WTC11 (cell line): ENCODE data around the gene FASN. TPM values are rescaled to one million over a fixed set of nuclear protein-coding genes. Genes with fewer than 3 reads are reported as not detected.

ENCODE experiments used
- ATAC-seq: fragments of 200-7000 bp; cut with Tn5 transposase; 2 replicates; pipeline ENCODE4 v1.10.0; 2021; ENCODE audit warnings: mild to moderate bottlenecking, moderate library complexity
- CTCF ChIA-PET: fragments of 300-600 bp; sonication (Branson Sonifier 250); formaldehyde crosslinking; loops from one replicate; lab custom pipeline; 2021; ENCODE audit warnings: antibody characterized with exemption; lab: Charles Lee
- POLR2A ChIA-PET: fragments of 350-600 bp; sonication (Branson Sonifier 250); formaldehyde crosslinking; loops from one replicate; lab custom pipeline; 2021; ENCODE audit warnings: antibody characterized with exemption; lab: Charles Lee
- DNase-seq: peaks from one replicate; pipeline ENCODE4 v3.0.0; 2021; ENCODE audit warnings: low spot score
- H3K27ac Mint-ChIP-seq: 2 replicates; pipeline ENCODE4 v1.8.0; 2021; ENCODE audit warnings: mixed read lengths
- H3K27me3 Mint-ChIP-seq: 2 replicates; pipeline ENCODE4 v1.8.0; 2021; ENCODE audit warnings: low read depth, mild to moderate bottlenecking, moderate library complexity, mixed read lengths
- H3K36me3 Mint-ChIP-seq: 2 replicates; pipeline ENCODE4 v1.8.0; 2021; ENCODE audit warnings: mixed read lengths
- H3K4me1 Mint-ChIP-seq: 2 replicates; pipeline ENCODE4 v1.8.0; 2022; ENCODE audit warnings: mixed read lengths
- H3K4me3 Mint-ChIP-seq: 2 replicates; pipeline ENCODE4 v1.8.0; 2021; ENCODE audit warnings: mild to moderate bottlenecking, moderate library complexity, mixed read lengths
- H3K9me3 Mint-ChIP-seq: 2 replicates; pipeline ENCODE4 v1.8.0; 2021; ENCODE audit warnings: mixed read lengths
- CREB1 ChIP-seq: sonication (generic); formaldehyde crosslinking; IDR thresholded peaks from 2 replicates; pipeline ENCODE4 v1.8.0; 2023; ENCODE audit warnings: mild to moderate bottlenecking, missing genetic modification reagents
- ETV6 ChIP-seq: sonication (generic); formaldehyde crosslinking; IDR thresholded peaks from 2 replicates; pipeline ENCODE4 v1.8.1; 2022; ENCODE audit warnings: mild to moderate bottlenecking, missing genetic modification reagents
- FOXP1 ChIP-seq: sonication (generic); formaldehyde crosslinking; IDR thresholded peaks from 2 replicates; pipeline ENCODE4 v1.8.0; 2022; ENCODE audit warnings: missing genetic modification reagents, mild to moderate bottlenecking, moderate library complexity, borderline replicate concordance
- GRHL2 ChIP-seq: fragments of 250-450 bp; sonication (Bioruptor Pico); IDR thresholded peaks from 2 replicates; pipeline ENCODE4 v1.8.0; 2022; ENCODE audit warnings: mild to moderate bottlenecking, moderate library complexity; ENCODE audit not compliant: insufficient replicate concordance, severe bottlenecking
- GTF2I ChIP-seq: fragments of 250-450 bp; sonication (Bioruptor Pico); conservative IDR thresholded peaks from 2 replicates; pipeline ENCODE4 v1.4.0; 2021; ENCODE audit warnings: mild to moderate bottlenecking
- KAT7 ChIP-seq: sonication (generic); formaldehyde crosslinking; IDR thresholded peaks from 2 replicates; pipeline ENCODE4 v1.8.1; 2023; ENCODE audit warnings: missing genetic modification reagents, mild to moderate bottlenecking, borderline replicate concordance
- MYBL2 ChIP-seq: sonication (generic); formaldehyde crosslinking; IDR thresholded peaks from 2 replicates; pipeline ENCODE4 v1.8.1; 2023; ENCODE audit warnings: mild to moderate bottlenecking, moderate library complexity, missing genetic modification reagents
- NR1H2 ChIP-seq: sonication (generic); formaldehyde crosslinking; IDR thresholded peaks from 2 replicates; pipeline ENCODE4 v1.9.0; 2021; ENCODE audit warnings: mild to moderate bottlenecking, moderate library complexity, missing genetic modification reagents
- OVOL2 ChIP-seq: fragments of 250-450 bp; sonication (Bioruptor Pico); IDR thresholded peaks from 2 replicates; pipeline ENCODE4 v1.9.0; 2021; ENCODE audit warnings: mild to moderate bottlenecking, borderline replicate concordance
- PRRX2 ChIP-seq: fragments of 250-450 bp; sonication (Bioruptor Pico); IDR thresholded peaks from 2 replicates; pipeline ENCODE4 v1.8.0; 2021; ENCODE audit warnings: mild to moderate bottlenecking
- TEAD4 ChIP-seq: sonication (generic); formaldehyde crosslinking; IDR thresholded peaks from 2 replicates; pipeline ENCODE4 v1.8.0; 2022; ENCODE audit warnings: mild to moderate bottlenecking, missing genetic modification reagents
- ZNF219 ChIP-seq: sonication (generic); formaldehyde crosslinking; IDR thresholded peaks from 2 replicates; pipeline ENCODE4 v1.8.0; 2023; ENCODE audit warnings: missing genetic modification reagents, mild to moderate bottlenecking, borderline replicate concordance
- ZNF317 ChIP-seq: sonication (generic); formaldehyde crosslinking; IDR thresholded peaks from 2 replicates; pipeline ENCODE4 v1.8.1; 2023; ENCODE audit warnings: low read depth, mild to moderate bottlenecking, moderate library complexity, missing genetic modification reagents, borderline replicate concordance
- ZNF423 ChIP-seq: fragments of 250-450 bp; sonication (Bioruptor Pico); IDR thresholded peaks from 2 replicates; pipeline ENCODE4 v2.1.2; 2022; ENCODE audit warnings: mild to moderate bottlenecking, moderate library complexity
- total RNA-seq: library from RNA; stranded (reverse); gene quantifications from 3 replicates; pipeline ENCODE4 v1.2.3, GENCODE V29; 2021
- TF ChIP-seq, protein P1 (sequence below): sonication (generic); formaldehyde crosslinking; conservative IDR thresholded peaks from 2 replicates; pipeline ENCODE4 v1.8.1; 2023; ENCODE audit warnings: mild to moderate bottlenecking, low read depth, missing genetic modification reagents, moderate library complexity
- TF ChIP-seq, protein P2 (sequence below): sonication (generic); formaldehyde crosslinking; IDR thresholded peaks from 2 replicates; pipeline ENCODE4 v1.8.0; 2022; ENCODE audit warnings: mild to moderate bottlenecking, missing genetic modification reagents
- TF ChIP-seq, protein P3 (sequence below): fragments of 200-600 bp; IDR thresholded peaks from 2 replicates; pipeline ENCODE4 v1.8.0; 2022; ENCODE audit warnings: antibody characterized with exemption
- TF ChIP-seq, protein P4 (sequence below): fragments of 250-450 bp; sonication (Bioruptor Pico); IDR thresholded peaks from 2 replicates; pipeline ENCODE4 v1.9.0; 2021; ENCODE audit warnings: mild to moderate bottlenecking, borderline replicate concordance
- TF ChIP-seq, protein P5 (sequence below): sonication (generic); formaldehyde crosslinking; IDR thresholded peaks from 2 replicates; pipeline ENCODE4 v1.8.1; 2023; ENCODE audit warnings: mild to moderate bottlenecking, missing genetic modification reagents, moderate library complexity
- TF ChIP-seq, protein P6 (sequence below): sonication (generic); formaldehyde crosslinking; IDR thresholded peaks from 2 replicates; pipeline ENCODE4 v1.8.1; 2022; ENCODE audit warnings: low read depth, missing genetic modification reagents, borderline replicate concordance

Gene FASN
- total RNA-seq, 1 experiment from 2014 or later, result 742 TPM

DNA sequence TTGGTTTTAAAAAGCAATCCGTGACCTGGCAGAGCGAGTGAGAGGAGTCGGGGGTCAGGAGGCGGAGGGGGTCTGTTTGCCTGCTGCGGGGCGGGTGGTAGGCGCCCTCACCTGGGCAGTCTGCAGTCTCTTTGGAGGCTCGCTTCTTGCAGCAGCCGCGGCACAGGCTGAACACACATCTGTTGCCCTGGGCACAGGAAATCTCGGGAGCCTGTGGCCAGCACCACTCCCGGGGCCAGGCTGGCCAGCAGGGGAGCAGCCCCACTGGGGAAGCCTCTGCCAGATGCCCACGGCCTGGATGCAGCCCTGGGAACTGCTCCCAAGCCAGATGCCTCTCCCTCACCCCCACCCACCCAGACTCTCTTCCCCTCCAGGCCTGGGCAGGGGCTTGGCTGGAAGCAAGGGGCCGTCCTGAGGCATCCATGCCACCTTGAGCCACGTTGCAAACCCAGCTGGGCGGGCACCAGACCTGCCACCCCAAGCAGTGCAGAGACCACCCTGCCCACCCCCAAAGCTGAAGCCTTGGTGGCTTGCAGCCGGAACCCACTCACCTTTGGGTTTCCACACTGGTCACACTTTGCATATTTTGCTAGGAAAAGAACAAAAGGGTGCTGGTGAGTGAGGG is 39.7 kb downstream of the FASN start:
- no peaks in the 10 kb centered on the region for H3K27me3 Mint-ChIP-seq
- ChIA-PET CTCF (interaction anchor here (2.9 kb wide), 1 partner anchor 21 kb away, joined by 11 read pairs; the partner anchor contains the start of gene DCXR), POLR2A (interaction anchor here (1.5 kb wide), 1 partner anchor 28 kb away, joined by 4 read pairs; no protein-coding TSS in a partner anchor)
- ATAC-seq (peak; percentile 33; the same call in 1 of the 2 replicates), DNase-seq (no peak)
- no peak overlapping the region for H3K4me3 Mint-ChIP-seq
- H3K27ac Mint-ChIP-seq, result no peak overlapping the region
- H3K36me3 Mint-ChIP-seq, result peaks cover 8% of the 10 kb centered on the region; the same call in 1 of the 2 replicates
- no peaks in the 10 kb centered on the region for H3K9me3 Mint-ChIP-seq
- no peak for TF ChIP-seq GRHL2
- no peak for TF ChIP-seq NR1H2
- TF ChIP-seq, protein P1, sequence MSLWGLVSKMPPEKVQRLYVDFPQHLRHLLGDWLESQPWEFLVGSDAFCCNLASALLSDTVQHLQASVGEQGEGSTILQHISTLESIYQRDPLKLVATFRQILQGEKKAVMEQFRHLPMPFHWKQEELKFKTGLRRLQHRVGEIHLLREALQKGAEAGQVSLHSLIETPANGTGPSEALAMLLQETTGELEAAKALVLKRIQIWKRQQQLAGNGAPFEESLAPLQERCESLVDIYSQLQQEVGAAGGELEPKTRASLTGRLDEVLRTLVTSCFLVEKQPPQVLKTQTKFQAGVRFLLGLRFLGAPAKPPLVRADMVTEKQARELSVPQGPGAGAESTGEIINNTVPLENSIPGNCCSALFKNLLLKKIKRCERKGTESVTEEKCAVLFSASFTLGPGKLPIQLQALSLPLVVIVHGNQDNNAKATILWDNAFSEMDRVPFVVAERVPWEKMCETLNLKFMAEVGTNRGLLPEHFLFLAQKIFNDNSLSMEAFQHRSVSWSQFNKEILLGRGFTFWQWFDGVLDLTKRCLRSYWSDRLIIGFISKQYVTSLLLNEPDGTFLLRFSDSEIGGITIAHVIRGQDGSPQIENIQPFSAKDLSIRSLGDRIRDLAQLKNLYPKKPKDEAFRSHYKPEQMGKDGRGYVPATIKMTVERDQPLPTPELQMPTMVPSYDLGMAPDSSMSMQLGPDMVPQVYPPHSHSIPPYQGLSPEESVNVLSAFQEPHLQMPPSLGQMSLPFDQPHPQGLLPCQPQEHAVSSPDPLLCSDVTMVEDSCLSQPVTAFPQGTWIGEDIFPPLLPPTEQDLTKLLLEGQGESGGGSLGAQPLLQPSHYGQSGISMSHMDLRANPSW, result no peak
- TF ChIP-seq, protein P2, sequence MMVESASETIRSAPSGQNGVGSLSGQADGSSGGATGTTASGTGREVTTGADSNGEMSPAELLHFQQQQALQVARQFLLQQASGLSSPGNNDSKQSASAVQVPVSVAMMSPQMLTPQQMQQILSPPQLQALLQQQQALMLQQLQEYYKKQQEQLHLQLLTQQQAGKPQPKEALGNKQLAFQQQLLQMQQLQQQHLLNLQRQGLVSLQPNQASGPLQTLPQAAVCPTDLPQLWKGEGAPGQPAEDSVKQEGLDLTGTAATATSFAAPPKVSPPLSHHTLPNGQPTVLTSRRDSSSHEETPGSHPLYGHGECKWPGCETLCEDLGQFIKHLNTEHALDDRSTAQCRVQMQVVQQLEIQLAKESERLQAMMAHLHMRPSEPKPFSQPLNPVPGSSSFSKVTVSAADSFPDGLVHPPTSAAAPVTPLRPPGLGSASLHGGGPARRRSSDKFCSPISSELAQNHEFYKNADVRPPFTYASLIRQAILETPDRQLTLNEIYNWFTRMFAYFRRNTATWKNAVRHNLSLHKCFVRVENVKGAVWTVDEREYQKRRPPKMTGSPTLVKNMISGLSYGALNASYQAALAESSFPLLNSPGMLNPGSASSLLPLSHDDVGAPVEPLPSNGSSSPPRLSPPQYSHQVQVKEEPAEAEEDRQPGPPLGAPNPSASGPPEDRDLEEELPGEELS (CRISPR knock-in tag), result no peak
- no peak for TF ChIP-seq FOXP1 (CRISPR knock-in tag)
- no peak for TF ChIP-seq ETV6 (CRISPR knock-in tag)
- TF ChIP-seq, protein P3, sequence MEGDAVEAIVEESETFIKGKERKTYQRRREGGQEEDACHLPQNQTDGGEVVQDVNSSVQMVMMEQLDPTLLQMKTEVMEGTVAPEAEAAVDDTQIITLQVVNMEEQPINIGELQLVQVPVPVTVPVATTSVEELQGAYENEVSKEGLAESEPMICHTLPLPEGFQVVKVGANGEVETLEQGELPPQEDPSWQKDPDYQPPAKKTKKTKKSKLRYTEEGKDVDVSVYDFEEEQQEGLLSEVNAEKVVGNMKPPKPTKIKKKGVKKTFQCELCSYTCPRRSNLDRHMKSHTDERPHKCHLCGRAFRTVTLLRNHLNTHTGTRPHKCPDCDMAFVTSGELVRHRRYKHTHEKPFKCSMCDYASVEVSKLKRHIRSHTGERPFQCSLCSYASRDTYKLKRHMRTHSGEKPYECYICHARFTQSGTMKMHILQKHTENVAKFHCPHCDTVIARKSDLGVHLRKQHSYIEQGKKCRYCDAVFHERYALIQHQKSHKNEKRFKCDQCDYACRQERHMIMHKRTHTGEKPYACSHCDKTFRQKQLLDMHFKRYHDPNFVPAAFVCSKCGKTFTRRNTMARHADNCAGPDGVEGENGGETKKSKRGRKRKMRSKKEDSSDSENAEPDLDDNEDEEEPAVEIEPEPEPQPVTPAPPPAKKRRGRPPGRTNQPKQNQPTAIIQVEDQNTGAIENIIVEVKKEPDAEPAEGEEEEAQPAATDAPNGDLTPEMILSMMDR, result no peak
- TF ChIP-seq OVOL2, result no peak
- no peak for TF ChIP-seq CREB1
- TF ChIP-seq ZNF423 (CRISPR knock-in tag), result no peak
- TF ChIP-seq, protein P4, sequence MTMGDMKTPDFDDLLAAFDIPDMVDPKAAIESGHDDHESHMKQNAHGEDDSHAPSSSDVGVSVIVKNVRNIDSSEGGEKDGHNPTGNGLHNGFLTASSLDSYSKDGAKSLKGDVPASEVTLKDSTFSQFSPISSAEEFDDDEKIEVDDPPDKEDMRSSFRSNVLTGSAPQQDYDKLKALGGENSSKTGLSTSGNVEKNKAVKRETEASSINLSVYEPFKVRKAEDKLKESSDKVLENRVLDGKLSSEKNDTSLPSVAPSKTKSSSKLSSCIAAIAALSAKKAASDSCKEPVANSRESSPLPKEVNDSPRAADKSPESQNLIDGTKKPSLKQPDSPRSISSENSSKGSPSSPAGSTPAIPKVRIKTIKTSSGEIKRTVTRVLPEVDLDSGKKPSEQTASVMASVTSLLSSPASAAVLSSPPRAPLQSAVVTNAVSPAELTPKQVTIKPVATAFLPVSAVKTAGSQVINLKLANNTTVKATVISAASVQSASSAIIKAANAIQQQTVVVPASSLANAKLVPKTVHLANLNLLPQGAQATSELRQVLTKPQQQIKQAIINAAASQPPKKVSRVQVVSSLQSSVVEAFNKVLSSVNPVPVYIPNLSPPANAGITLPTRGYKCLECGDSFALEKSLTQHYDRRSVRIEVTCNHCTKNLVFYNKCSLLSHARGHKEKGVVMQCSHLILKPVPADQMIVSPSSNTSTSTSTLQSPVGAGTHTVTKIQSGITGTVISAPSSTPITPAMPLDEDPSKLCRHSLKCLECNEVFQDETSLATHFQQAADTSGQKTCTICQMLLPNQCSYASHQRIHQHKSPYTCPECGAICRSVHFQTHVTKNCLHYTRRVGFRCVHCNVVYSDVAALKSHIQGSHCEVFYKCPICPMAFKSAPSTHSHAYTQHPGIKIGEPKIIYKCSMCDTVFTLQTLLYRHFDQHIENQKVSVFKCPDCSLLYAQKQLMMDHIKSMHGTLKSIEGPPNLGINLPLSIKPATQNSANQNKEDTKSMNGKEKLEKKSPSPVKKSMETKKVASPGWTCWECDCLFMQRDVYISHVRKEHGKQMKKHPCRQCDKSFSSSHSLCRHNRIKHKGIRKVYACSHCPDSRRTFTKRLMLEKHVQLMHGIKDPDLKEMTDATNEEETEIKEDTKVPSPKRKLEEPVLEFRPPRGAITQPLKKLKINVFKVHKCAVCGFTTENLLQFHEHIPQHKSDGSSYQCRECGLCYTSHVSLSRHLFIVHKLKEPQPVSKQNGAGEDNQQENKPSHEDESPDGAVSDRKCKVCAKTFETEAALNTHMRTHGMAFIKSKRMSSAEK (CRISPR knock-in tag), result no peak
- no peak for TF ChIP-seq PRRX2 (CRISPR knock-in tag)
- TF ChIP-seq, protein P5, sequence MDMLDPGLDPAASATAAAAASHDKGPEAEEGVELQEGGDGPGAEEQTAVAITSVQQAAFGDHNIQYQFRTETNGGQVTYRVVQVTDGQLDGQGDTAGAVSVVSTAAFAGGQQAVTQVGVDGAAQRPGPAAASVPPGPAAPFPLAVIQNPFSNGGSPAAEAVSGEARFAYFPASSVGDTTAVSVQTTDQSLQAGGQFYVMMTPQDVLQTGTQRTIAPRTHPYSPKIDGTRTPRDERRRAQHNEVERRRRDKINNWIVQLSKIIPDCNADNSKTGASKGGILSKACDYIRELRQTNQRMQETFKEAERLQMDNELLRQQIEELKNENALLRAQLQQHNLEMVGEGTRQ (CRISPR knock-in tag), result no peak
- no peak for TF ChIP-seq TEAD4 (CRISPR knock-in tag)
- no peak for TF ChIP-seq KAT7 (CRISPR knock-in tag)
- TF ChIP-seq MYBL2 (CRISPR knock-in tag), result no peak
- no peak for TF ChIP-seq GTF2I (CRISPR knock-in tag)
- no peak for TF ChIP-seq ZNF317 (CRISPR knock-in tag)
- TF ChIP-seq ZNF219 (CRISPR knock-in tag), result no peak
- TF ChIP-seq, protein P6, sequence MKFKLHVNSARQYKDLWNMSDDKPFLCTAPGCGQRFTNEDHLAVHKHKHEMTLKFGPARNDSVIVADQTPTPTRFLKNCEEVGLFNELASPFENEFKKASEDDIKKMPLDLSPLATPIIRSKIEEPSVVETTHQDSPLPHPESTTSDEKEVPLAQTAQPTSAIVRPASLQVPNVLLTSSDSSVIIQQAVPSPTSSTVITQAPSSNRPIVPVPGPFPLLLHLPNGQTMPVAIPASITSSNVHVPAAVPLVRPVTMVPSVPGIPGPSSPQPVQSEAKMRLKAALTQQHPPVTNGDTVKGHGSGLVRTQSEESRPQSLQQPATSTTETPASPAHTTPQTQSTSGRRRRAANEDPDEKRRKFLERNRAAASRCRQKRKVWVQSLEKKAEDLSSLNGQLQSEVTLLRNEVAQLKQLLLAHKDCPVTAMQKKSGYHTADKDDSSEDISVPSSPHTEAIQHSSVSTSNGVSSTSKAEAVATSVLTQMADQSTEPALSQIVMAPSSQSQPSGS (CRISPR knock-in tag), result no peak
- no peaks in the 10 kb centered on the region for H3K4me1 Mint-ChIP-seq
